BJ (cell line): ENCODE measurements around the gene AMIGO2. TPM values are rescaled to one million over a fixed set of nuclear protein-coding genes. Genes with fewer than 3 reads are reported as not detected.
A peak's percentile ranks its signal among the peaks of the same experiment; 100 is the strongest.

Source experiments
- CTCF ChIA-PET: fragments of 350-600 bp; formaldehyde crosslinking; extraction: SDS; loops from one replicate; lab custom pipeline; 2021; ENCODE audit warnings: antibody characterized with exemption, inconsistent platforms; lab: Yijun Ruan, JAX
- POLR2A ChIA-PET: fragments of 300-600 bp; sonication (Branson Sonifier 250); formaldehyde crosslinking; extraction: SDS; loops from one replicate; lab custom pipeline; 2021; ENCODE audit warnings: antibody characterized with exemption; lab: Charles Lee
- DNase-seq: peaks from one replicate; pipeline ENCODE4 v3.0.0-alpha.2; 2011; ENCODE audit warnings: low read depth
- H3K27me3 ChIP-seq: 2 replicates; pipeline ENCODE4 v1.6.0; 2011; ENCODE audit warnings: low read length; ENCODE audit not compliant: control insufficient read depth, insufficient read depth
- H3K36me3 ChIP-seq: 2 replicates; pipeline ENCODE4 v1.5.1; 2011; ENCODE audit warnings: low read length; ENCODE audit not compliant: control insufficient read depth, insufficient read depth
- H3K4me3 ChIP-seq: 2 replicates; pipeline ENCODE4 v1.5.1; 2011; ENCODE audit warnings: low read depth, mild to moderate bottlenecking, control low read depth, low read length
- CTCF ChIP-seq: IDR thresholded peaks from 2 replicates; pipeline ENCODE4 v1.5.1; 2011; ENCODE audit warnings: low read depth, mild to moderate bottlenecking, control low read depth, inconsistent platforms, low read length, moderate library complexity; ENCODE audit not compliant: insufficient read depth
- polyA plus RNA-seq: library from polyadenylated mRNA; depleted of rRNA; stranded (reverse); fragments of >200 nt; gene quantifications from 2 replicates; pipeline ENCODE4 v1.2.3, GENCODE V29; 2011

AMIGO2 gene
- polyA plus RNA-seq, 1 experiment: 107 TPM

DNA sequence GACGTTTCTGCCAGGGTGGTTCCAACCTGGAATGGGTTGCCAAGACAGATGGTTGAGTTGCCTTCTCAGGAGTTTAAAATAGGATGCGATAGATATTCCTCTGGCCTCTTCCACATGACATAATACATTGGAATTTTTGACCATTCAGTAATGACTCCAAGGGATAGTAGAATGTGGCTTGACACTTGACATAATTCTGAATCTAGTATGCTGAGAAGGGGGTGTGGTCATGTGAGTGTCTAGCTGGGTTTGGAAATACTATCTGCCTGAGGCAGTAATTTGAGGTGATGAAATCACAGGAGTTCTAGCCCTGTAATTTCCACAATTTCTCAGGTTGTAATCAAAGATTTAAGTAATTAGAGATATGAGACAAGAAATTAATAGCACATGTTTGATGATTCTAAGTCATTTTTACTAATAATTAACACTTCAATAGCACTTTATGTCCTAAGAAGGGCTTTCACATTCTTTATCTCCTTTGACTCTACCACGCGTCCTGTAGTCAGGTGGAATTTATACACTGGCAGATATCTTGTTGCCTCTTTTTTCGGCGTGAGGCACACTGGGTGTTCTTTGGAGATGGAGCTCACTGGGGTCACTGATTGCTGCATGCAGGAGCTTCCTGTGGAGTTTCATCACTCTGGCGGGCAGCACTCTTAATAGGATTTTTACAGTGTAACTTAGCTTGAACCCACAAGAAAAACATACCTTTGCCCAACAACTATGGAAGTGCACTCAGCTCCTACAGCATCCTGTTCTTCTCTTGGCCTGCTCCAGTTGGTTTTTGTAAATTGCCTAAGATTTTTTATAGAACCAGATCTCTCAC is 3.2 kb upstream of the AMIGO2 start:
- Histone ChIP-seq H3K36me3 (no peaks in the 10 kb centered on the region), H3K27me3 (no peaks in the 10 kb centered on the region), H3K4me3 (no peak overlapping the region)
- POLR2A ChIA-PET: interaction anchor here (0.5 to 0.7 kb wide), 3 partner anchors 10 to 525 kb away, joined by 3 read pairs; no protein-coding TSS in a partner anchor
- CTCF ChIA-PET: no interaction called here
- DNase-seq: peak; percentile 91
- TF ChIP-seq CTCF: no peak

- ChIA-PET POLR2A (interaction anchor here (0.5 kb wide), 1 partner anchor 312 kb away, joined by 3 read pairs; no protein-coding TSS in a partner anchor), CTCF (interaction anchor here (1.0 kb wide), 1 partner anchor 61 kb away, joined by 4 read pairs; no protein-coding TSS in a partner anchor)
- Histone ChIP-seq H3K4me3 (no peak overlapping the region), H3K36me3 (peaks cover 3% of the 10 kb centered on the region), H3K27me3 (no peaks in the 10 kb centered on the region)
- no peak for TF ChIP-seq CTCF
- no peak for DNase-seq
Measured at GRCh38 chr12:47082283-47082682, 2.5 kb upstream of the AMIGO2 start.

DNA sequence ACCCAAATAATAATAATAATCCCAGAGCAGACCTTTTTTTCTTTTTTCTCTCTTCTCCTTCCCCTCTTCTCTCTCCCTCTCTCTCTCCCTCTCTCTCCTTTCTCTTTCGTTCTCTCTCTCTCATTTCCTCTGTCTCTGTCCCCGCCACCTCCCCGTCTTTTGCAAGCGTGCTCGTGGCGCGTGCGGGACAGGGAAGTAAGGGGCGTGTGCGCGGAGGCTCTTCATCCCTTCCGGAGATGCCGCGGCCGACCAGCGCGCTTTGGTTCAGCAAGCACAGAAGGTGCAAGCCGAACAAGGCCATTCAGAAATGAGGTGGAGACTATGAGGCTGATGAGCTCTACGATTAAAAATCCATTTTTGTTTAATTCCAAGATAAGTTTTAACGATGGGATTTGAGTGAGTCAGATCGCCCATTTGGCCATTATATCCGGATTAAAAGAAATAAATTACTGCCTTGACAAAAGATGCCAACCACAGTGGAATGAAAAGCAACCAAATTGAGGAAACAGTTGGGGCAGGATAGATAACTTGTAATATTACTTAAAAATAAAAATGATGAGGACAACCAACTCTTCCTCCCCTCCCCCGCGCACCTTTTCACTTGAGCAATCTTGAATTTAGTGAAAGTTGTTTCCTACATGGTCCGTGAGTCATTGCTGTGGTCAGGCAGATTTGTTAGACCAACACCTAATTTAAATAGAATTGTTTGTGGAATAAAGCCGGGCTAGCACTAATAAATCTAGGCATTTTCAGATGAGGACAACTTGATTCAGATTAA is 1.2 kb upstream of the AMIGO2 start:
- POLR2A ChIA-PET: no interaction called here
- Histone ChIP-seq H3K36me3 (peaks cover 3% of the 10 kb centered on the region), H3K27me3 (no peaks in the 10 kb centered on the region), H3K4me3 (peak overlapping the region; percentile 75)
- DNase-seq: no peak
- CTCF ChIA-PET: interaction anchor here (2.9 kb wide), 1 partner anchor 11 kb away, joined by 11 read pairs; no protein-coding TSS in a partner anchor
- no peak for TF ChIP-seq CTCF

DNA sequence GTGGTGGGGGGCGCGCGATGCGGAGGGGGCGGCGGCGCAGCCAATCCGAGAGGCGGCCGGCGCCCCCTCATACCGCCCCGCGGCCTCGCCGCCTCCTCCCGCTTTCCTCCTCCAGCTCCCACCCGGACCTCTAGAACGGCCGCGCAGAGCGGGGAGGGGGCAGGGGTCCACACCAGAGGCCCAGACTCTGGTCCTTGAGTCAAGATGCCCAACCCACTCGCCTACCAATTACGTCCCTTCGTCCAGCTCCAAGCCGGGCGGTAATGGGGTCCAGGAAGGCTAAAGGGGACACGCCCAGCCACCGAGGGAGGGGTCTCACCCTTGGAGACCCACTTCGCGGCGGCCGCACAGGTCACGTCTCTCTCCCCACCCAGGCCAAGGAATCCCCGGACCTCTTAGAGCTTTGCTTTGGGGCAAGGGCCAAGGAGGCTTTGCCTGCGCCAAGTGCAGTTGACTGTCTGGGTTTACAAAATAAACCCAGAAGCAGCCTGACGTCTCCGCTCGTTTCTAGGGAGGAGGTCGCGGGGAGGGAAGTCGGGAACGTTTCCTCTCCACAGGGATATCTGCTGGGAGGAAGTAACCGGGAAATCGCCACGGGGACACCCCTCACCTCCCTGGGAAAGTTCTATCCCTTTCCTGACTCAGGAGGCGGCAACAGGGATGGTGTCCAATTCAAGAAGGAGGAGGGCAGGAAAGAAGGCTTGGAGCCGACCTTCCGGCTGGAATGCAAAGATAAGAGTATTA is 394 bp upstream of the AMIGO2 start:
- Histone ChIP-seq H3K27me3 (no peaks in the 10 kb centered on the region), H3K4me3 (peak overlapping the region; percentile 75), H3K36me3 (peaks cover 3% of the 10 kb centered on the region)
- ChIA-PET CTCF (interaction anchor here (1.0 to 2.9 kb wide), 4 partner anchors 10 to 606 kb away, joined by 3 to 11 read pairs (median 4); no protein-coding TSS in a partner anchor), POLR2A (no interaction called here)
- TF ChIP-seq CTCF: no peak
- DNase-seq: no peak
